GM08714 (cell line): ENCODE data around the gene EFNA5.

ENCODE experiments used
- H3K4me3 ChIP-seq: fragments of 200-500 bp; sonication (Bioruptor generic); 2 replicates; pipeline ENCODE4 v1.5.1; 2014; ENCODE audit warnings: mild to moderate bottlenecking, low read length, inconsistent platforms
- ZNF274 ChIP-seq: IDR thresholded peaks from 2 replicates; pipeline ENCODE4 v1.6.1; 2012; ENCODE audit warnings: mild to moderate bottlenecking, low read depth, low read length

The EFNA5 gene

DNA sequence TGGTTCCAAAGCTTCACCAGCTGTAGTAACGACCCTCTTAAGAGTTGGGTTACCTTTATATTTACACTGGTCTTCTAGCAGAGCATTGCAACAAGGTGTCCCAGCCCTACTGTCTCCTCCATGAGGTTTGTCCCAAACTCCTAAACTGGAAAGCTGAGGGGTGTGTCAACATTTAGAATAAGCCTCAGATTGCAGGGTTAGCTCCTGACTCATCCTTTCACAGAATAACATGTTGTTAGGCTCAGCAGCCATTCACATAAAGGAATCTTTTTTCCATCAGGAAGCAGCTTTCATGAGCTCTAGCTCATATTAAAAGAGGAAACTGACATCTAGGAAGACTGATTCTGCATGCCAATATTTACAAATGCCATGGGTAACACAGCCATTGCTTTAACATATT lies 238.7 kb downstream of the EFNA5 start:
- no peak for TF ChIP-seq ZNF274
- H3K4me3 ChIP-seq, result no peak overlapping the region

DNA sequence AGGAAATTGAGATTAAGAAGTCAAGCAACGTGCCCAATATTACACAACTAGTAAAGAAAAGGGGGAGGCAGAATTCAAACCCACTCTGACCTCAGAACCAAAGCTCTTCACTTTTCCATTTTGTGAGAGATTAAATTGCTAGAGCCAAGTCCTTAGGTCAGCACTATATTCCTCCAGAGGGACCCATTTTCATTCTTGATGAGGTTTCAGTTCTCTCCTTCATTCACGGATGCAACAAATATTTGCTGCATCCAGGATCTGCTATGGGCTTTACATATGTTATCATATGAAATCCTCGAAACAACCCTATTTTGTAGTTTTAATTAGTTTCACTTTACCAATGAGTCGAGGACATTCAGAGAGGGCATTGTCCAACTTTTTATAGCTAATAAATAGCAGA lies 239.2 kb downstream of the EFNA5 start:
- no peak overlapping the region for H3K4me3 ChIP-seq
- TF ChIP-seq ZNF274, result no peak

DNA sequence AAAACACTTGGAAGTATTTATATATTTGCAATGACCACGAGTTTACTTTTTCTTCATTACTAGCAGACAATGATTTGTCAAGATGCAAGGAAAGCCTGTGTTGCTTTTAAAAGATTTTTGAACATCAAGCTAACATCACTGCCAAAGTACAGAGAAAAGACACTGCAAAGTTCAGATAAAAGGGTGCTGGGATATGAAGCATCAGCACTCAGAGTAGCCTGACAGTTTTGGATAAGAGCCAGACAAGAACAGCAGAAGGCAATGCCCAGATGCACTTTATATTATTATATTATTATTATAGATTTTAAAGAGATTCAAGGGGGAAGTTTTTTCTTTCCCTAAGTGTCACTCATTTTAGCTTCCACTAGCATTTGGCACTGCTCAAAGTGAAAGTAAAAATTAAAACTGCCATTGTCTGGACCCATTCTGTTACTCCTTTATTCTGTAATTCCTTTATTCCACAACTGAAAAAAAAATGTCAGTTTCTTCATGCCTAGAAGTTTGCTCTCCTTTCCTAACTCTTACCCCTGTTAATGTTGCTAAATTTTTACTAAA lies 240.6 kb downstream of the EFNA5 start:
- TF ChIP-seq ZNF274, result no peak
- H3K4me3 ChIP-seq, result no peak overlapping the region; the same call in 1 of the 2 replicates

DNA sequence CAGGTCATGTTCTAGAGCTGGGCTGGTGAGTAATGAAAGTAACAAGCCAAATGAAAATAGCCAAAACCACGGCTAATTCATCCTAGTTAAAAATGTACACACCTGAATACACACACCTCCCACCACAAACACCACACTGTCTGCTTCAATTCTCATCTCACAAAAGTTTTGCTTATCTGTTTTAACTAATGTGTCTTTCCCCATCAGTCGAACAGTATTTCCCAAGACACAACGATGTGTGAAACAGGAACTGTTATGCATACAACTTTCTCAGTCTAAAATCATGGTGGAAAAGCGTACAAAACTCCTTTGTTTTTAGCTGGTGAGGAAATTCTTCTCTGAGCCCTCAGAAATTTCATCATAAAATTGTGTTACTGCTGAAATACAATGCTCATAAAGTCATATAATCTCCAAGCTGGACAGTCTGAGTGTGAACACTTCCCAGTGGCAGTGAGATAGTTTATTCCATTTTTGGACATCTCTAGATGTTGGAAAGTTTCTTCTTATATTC lies 242.4 kb downstream of the EFNA5 start:
- H3K4me3 ChIP-seq, result no peak overlapping the region
- TF ChIP-seq ZNF274, result no peak

DNA sequence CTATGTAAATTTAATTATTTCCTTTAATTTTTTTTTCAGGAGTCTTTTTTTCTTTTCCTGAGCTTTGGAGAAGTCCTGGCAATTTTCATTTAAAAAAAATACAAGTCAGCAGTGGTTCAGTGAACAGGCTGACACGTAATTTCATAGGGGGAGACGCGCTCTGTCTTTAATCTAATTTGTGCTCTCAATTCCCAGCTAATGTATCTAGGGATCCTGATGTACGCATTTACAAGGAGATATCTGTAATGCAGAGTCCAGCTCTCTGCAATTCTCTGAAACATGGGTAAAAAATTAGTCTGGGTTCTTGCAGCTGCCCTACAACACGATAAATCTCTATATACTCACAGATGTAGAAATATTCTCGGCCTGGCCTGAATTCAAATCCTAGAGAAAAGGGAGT lies 243.9 kb downstream of the EFNA5 start:
- no peak for TF ChIP-seq ZNF274
- H3K4me3 ChIP-seq, result no peak overlapping the region

DNA sequence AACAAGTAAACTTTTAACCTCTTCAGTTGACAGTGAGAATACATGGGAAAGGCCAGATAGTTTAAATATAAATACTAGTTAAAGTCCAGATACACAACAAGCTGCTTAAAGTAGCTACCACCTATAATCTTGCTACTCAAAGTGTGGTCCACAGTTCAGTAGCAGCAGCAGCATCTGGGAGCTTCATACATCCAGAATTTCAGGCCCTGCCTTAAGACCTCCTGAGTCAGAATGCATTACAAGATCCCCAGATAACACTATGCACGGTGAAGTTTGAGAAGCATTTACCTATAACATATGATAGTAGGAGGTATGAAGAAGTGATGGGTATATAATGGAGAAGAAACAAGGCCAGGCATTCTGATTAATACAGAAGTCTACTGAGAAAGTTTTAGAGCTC lies 244.5 kb downstream of the EFNA5 start:
- no peak overlapping the region for H3K4me3 ChIP-seq
- no peak for TF ChIP-seq ZNF274

DNA sequence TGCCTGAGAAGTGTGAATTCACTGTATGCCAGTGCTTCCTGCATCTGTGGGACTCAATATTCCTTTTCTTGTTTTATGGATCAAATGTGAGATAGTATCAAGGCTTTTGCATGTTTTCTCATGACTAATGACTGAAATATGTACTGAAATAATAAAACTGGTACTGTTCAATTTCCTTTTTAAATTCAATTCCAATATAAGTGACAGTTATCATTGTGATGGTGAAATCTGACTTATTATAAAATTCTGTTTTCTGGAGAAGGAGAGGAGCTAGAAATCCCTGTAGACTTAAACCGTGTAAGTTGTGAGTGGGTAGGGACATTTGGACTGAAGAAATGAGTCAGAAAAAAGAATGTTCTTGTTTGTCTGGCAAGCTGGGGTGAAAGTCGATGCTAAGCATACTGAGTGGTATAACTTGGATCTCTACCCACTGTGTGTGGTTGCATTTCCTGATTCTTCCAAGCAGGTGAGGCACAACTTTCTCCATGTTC lies 245.2 kb downstream of the EFNA5 start:
- TF ChIP-seq ZNF274, result no peak
- H3K4me3 ChIP-seq, result no peak overlapping the region

DNA sequence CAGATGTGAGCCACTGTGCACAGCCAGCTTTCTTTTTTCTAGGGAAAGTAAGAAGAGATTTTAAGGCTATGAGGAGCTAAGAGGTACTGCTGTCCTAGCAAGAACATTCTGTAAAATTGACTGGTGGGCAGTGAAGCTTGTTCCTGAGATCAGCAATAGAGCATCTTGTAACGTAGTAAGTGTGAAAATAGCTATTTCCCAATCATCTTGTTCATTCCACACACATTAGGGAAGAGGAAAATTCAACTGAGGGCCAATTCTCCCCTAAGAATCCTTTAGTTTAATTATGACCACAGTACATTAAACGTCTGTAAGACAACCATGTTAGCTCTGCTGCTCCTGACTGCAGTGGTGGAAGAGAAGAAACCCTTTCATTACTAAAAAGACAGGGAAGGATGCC lies 246.2 kb downstream of the EFNA5 start:
- TF ChIP-seq ZNF274, result no peak

DNA sequence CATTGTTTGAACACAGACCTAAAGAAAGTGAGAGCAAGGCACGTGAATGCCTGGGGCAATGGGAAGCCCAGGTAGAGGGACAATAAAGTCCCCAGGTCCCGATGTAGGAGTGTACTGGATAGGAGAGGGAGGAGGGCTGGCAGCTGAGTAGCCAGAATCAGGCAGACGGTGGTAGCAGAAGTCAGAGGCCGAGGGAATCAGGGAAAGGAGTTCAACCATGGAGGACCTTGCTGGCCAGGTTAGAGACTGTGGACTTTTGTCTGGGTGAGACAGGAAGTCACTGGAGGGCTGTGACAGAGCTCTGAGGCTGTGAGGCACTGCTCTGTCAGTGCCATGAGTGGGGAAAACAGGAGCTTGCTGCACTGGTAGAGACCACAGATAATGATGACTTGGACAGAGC lies 248.2 kb downstream of the EFNA5 start:
- TF ChIP-seq ZNF274, result no peak
- no peak overlapping the region for H3K4me3 ChIP-seq

More for the DNA sequence above, 246.2 kb downstream of the EFNA5 start:
- H3K4me3 ChIP-seq, result no peak overlapping the region

DNA sequence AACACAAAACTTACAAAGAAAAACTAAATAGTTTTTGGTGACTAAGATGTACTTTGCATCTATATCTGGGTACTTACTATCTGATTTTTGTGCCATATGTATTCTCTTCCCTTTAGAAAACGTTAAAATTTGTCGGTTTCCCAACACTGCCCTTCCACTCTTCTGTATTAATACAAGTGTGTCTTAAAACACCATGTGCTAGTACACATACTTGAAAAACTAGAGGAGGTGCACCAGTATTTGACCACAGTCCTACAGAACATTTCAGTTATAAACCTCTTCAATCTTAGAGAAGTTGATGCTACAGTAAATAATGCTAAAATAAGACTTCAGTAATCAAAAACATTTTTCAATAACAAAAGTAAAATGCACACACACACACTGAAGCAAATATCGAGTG lies 251.2 kb downstream of the EFNA5 start:
- TF ChIP-seq ZNF274, result no peak
- no peak overlapping the region for H3K4me3 ChIP-seq

DNA sequence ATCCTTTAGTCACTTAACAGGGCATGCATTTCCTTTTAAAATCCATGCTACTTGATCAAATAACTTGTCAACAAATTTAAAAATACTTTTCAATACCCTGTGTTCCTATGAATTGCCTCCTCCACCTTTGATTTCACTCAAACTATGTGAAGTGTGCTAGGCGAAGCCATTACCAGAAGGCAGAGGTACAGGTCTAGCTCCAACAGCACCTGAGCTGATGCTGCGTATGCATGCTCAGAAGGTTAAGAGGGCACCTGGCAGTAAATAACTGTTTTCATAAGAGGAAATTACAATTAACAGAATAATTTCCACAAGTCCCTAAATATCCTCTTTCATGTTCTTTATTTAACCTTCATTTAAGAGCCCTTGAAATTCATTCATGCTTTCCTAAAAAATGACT lies 251.8 kb downstream of the EFNA5 start:
- H3K4me3 ChIP-seq, result no peak overlapping the region
- TF ChIP-seq ZNF274, result no peak

DNA sequence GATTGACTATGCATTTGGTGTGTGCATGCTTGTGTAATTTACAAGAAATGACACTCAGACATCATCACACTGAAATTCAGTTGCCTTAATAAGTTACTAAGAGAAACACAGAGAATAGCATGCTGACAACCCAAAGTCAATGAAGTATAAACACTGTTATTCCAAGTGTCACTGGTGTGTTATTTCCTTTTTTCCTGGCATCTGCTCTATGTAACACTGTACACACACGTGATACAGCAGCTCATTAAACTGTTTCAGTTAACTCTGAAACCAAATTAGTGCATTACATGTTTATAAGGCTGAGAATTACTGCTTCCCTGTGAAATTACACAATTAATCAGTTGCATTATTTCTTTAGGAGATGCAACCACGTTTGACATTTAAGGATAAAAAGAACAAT lies 252.7 kb downstream of the EFNA5 start:
- TF ChIP-seq ZNF274, result no peak
- H3K4me3 ChIP-seq, result no peak overlapping the region

DNA sequence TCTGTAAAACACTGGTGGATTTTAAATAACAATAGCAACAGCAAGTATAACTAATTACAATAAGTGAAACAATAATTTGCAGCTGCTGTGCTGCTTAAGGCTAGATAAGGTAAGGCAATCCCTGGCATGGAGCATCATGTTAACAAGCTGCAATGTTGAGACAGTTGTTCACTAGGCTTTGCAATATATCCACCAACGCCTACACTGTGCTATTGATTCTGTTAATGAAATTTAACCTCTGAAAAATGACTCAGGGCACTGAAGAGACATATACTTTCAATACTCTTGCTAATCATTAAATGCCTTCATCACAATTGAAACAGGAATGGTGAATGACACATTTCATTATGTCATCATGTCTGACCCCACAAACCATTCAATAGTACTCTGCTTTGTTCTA lies 255.0 kb downstream of the EFNA5 start:
- TF ChIP-seq ZNF274, result no peak

DNA sequence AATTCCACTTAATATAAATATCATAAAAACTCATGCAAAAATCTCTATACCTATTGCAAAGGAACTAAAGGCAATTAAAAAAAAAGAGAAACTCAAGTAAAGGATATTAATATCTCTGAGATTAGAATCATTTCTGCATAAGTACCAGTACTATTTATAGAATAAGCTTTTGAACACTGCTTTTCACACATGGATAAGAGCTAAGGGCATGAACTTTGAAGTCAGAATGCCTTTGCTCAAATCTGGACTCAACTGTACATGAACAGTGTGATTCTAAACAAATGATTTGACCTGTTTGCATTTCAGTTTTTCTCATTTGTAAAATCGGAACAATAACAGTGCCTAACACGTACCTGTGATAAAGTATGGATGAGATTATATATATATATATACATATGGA lies 255.9 kb downstream of the EFNA5 start:
- no peak for TF ChIP-seq ZNF274
- H3K4me3 ChIP-seq, result no peak overlapping the region

More for the DNA sequence above, 255.0 kb downstream of the EFNA5 start:
- H3K4me3 ChIP-seq, result no peak overlapping the region

DNA sequence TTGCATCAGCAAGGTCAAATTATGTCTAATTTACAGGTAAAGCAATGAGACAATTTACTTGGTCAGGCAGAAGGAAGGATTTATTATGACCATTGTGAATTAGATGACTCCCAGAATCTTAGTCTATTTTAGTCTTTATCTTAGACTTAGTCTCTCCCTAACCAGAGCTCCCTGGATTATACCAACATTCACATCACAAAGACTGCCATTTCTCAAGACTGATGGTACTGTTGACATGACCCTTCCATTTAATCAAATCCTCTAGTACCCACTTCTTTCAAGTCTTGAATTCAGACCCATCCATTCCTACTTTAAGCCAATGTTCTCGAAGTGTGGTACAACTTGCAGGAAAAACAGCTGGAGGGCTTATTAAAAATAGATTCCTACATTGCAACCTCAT lies 257.0 kb downstream of the EFNA5 start:
- no peak for TF ChIP-seq ZNF274
- no peak overlapping the region for H3K4me3 ChIP-seq

DNA sequence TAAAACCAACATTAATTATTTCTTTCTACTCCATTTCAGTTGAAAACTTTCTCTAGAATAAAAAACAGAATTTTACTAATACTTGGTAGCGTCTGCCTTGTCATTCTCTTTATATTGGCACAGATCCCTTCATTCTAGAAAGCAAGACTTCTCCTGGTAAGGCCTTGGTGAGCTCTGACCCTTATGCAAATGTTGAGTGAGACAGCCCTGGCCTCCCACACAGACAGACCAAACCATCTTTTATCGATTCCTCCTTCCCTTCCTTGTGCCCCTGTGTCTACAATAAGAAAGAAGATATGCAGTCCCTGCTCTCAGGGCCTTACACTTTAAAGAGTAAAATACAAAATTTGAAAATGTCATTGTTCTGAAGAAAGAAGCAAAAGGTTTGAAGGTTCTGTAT lies 262.2 kb downstream of the EFNA5 start:
- no peak for TF ChIP-seq ZNF274
- no peak overlapping the region for H3K4me3 ChIP-seq
